Stimulated activated CD4-positive, alpha-beta T cell treated with anti-CD3 and anti-CD28 coated beads, Interleukin-2, amount 100 ng/mL, for 48 hours (primary cell): ENCODE results near the gene ZGLP1.

ENCODE experiments used
- DNase-seq, 2 donors: peaks; one replicate each; pipeline ENCODE4 v3.0.0-alpha.2; 2020

ZGLP1 gene

DNA sequence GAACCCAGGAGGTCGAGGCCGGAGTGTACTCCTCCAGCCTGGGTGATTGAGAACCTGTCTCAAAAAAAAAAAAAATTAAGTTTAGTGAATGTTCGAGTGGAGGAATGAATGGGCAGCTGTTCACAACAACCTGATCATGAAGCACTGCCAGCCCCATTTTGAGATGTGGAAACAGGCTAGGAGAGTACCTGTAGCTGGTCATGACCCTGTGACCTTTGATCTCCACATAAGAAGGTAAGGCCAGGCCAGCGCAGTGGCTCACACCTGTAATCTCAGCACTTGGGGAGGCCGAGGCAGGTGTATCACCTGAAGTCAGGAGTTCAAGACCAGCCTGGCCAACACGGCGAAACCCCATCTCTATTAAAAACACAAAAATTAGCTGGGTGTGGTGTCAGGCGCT is 16.1 kb upstream of the ZGLP1 start:
- no peak for DNase-seq

DNA sequence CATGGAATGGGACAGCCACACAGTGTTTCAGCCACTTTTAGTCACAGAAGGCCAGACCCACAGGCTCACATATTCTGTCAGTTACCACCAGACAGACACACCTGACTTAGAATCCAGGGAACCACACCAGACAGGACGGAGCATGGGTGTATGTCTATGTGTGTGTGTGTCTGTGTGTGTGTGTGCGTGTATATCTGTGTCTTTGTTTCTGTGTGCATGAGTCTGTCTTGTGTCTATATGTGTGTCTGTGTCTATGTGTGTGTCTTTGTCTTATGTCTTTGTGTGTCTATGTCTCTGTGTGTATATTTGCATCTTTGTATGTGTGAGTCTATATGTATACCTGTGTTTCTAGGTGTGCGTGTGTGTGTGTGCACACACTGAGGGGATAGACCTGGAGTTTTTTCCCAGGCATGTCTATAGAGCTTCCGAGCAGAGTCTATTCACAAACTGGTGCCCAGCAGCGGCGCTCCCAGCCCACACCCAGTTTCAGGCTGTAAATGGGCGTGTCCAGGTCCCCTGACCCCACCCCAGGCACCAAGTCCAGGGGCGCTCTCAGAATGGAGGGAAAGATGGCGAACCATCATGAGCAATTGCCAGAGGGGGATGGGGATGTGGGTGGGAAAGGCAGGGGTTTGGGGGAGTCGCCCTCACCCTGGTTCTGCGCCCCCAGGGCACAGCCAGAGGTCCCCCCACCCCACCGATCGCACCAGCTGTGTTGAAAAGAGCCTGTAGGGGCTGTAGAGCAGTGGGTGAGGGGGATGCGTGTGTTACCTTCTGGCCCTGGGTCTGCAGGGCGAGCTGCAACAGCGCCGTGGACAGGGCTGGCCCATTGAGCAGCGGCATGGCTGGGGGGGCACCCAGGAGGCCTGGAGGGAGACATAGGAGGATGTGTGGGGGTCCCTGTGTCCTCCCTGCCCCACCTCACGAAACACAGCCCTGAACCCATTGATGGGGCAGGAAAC is 12.5 kb upstream of the ZGLP1 start:
- DNase-seq, result no peak

DNA sequence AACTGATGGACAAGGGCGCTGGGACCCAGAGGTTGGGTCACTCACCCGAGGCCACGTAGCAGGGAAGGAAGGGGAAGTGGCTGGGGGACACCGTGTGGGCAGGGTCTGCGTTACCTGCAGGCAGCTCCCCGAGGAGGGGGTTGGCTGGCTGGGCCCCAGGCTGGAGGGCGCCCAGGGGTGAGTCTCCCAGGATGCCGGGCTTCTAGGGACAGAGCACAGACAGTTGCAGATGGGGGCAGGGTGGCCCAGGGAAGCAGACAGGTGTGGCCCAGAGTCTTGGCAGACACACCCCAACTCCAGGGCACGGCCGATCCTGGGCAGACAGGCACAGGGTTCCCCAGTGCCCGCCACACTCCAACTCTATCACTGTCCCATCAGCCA is 11.8 kb upstream of the ZGLP1 start:
- DNase-seq, result no peak

GRCh38 chr19:10320602-10321416 is 11.2 kb upstream of the ZGLP1 start:
- no peak for DNase-seq

DNA sequence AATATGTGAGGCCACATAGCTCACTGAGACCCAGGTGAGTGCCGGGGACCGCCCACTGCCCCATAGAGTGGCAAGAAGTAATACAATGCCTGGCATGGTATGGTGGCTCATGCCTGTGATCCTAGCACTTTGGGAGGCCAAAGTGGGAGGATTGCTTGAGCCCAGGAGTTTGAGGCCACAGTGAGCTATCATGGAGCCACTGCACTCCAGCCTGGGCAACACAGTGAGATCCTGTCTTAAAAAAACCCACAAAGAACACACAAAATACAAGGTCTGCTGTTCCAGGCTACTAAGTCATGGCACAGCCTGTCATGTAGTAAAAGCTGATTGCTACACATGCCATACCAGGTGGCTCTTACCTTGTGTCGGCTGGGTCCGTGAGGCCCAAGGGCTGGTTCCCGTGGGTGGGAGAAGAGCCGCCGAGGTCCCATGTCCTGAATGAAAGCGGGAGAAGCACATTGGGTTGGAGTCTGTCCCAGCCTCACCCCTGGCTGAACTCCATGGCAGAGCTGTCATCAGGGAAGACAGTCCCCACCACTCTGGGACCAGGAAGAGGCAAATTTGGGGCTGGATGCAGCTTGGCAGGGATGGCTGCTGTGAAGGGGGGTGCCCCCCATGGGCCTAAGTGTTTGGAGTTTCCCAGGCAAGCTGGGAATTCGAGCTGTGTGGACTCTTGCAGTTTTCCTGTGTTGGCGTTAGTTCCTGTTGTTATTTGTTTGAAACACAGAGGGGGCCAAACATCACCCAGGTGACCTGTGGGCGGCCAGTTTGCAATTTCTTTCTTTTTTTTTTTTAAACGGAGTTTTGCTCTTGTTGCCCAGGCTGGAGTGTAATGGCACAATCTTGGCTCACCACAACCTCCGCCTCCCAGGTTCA is 9.4 kb upstream of the ZGLP1 start:
- DNase-seq, result no peak

GRCh38 chr19:10317857-10318462 is 8.3 kb upstream of the ZGLP1 start:
- no peak for DNase-seq

DNA sequence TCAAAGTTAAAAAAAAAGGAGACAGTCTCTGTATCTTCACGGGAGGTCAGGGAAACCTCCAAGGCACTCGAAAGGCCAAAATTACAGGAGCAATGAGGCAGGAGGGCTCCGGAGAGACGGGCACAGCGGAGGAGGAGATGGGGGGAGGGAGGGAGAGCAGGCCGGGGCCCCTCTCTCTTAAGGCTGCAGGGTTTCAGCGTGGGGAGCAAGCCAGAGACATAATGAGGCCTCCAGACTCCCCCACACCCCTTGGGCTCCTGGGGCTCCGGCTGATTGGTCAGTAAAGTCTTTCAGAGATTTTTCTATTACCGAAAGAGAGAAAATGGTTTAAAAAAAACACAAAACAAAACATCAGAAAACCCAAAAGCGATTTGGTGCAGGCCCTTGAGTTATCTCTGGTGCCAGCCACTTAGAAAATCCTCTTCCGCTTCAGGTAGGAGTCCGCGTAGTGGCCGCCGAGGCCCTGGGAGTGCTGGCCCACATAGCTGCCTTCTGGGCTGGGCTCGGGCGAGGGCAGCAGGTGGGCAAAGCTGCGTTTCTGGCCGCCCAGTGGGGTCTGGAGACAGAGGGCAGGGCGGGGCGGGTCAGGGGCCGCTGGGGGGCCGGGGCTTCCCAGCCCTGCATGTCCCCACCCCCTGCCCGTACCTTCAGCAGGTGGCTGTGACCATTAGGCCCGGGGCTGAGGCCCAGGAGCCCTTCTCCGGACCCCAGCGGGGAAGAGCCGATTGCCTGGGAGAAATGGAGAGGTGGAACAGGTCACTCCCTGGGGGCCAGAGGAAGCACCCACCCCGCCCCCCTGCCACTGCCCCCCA is 7.6 kb upstream of the ZGLP1 start:
- no peak for DNase-seq

GRCh38 chr19:10316229-10317044 is 6.8 kb upstream of the ZGLP1 start:
- DNase-seq, result no peak

DNA sequence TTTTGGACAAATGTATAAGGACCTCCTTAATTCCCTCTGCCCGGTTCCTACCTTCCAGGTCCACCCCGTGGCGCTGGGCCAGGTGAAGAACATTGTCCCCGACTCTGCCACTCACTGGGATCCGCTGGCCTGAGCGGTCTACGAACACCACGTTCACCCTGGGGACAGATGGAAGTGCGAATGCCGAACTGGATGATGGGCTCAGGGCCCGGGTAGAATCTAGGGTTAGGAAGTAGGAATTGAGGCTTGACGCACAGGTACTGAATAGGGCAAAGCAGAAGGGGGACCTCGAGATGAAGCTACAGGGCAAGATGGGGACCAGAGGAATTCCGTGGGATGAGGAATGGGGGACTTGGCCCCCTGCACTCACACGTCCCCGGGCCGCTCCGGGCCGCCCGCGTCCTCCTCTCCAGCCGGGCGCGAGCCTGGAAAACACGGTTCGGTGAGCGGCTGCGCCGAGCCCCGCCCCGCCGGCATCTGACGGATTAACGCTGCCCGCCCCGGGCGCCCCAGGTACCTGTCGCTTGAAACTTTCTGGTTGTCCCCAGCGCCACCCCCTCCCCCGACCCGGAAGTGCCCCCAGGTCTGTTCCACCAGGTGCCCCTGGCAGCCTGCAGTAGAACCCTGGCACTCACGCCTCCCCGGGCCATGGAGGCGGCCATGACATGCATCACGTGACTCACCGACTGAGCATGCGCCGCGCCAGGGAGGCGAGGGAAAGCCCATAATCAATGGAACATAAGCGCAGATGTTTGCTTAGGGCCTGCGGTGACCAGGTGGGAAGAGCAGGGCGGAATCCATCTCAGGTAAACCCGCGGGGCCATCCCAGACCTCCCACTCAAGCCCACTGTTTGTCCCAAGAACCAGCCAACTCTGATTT is 6.0 kb upstream of the ZGLP1 start, which contains the start of gene FDX2:
TSS of gene FDX2 (minus strand) at position 681 of the 880 bp plus-strand sequence. CDS start at position 662, 19 bp downstream.
- peak; percentile 91 to 95 for DNase-seq

- DNase-seq, result no peak
Measured at GRCh38 chr19:10306327-10306726, 3.3 kb downstream of the ZGLP1 start.

GRCh38 chr19:10305139-10305806 is 4.3 kb downstream of the ZGLP1 start:
- DNase-seq, result no peak

DNA sequence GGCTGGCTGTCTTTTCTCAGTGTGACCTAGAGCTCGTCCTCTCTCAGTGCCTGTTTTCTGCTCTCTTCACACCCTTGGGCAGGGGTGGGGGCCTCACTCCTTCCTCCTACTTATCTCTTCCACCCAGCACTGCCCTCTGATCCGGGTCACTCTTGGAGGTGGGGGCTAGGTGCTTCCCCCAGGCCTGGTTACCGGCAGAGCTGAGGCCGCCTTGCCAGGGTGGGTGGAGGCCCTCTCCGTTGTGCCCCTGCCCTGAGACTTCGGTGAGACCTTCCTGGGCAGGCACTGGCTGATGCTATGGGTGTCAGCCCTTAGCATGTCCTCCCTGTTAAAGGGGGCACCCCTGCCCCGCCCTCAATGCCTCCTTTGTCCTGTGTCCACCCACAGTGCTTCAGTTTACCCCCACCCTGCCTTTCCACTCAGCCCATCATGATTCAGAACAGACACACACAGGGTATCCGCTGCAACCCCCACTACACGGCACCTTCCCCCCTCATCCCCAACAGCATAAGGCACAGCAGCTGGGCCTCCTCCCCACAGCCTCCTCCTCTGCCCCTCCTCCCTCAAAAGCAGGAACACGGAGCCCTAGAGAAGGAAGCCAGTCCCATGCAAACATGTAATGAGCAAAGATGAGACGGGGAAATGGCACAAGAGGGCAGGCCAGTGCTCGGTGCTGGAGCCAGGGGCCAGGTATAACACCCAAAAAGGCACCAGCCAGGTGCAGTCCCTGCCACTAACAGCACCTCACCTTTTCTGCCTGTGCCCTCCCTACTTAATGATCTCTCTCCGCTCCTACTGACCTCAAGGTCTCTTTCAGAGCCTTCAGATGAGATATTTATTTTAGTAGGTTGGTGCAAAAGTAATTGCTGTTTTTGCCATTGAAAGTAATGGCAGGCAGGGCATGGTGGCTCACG is 9.8 kb downstream of the ZGLP1 start:
- no peak for DNase-seq

DNA sequence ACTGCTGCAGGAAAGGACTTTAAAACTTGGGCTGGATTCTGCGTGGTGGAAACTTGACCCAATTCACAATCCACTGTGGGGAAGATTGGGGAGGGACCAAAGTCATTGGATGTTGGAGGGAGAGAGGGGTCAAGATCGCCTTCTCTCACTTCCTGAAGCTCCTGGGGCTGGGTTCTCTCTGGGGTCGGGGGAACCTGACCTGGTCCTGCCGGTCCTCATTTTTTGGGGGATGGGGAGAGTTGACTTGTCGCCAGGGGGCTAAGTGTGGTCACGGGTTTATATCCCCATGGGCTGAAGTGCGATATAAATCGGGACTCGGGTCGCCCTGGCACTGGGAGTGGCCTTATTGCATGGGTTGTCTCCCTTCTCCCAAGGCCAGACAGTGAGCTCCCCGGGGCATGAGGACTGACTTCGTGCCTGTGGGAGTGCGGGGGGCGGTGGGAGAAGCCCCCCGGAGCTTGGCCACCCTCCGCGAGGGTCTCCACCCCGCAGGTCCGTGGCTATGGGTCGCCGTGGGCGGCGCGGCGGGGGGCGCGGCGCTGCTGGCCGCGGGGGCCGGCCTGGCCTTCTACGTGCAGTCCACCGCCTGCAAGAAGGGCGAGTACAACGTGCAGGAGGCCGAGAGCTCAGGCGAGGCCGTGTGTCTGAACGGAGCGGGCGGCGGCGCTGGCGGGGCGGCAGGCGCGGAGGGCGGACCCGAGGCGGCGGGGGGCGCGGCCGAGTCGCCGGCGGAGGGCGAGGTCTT is 13.6 kb downstream of the ZGLP1 start:
- DNase-seq, result no peak

DNA sequence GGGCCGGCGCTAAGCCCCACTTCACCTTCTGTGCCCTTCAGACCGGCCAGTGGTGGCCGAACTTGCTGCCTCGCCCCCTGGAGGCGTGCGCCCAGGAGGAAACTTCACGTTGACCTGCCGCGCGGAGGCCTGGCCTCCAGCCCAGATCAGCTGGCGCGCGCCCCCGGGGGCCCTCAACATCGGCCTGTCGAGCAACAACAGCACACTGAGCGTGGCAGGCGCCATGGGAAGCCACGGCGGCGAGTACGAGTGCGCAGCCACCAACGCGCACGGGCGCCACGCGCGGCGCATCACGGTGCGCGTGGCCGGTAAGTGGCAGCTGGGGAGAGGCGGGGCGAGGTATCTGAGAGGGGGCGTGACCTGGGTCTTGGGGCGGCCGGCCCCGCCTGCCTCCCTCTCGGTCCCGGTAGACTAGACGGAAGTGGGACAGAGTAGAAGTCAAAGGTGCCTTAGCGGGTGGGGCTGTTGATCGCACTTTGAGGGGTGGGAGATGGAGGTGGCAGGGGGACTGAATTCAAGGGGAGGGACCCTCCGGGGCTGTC is 14.2 kb downstream of the ZGLP1 start:
- DNase-seq, result peak in 1 of 2 donors; percentile 35

GRCh38 chr19:10294368-10294697 is 15.3 kb downstream of the ZGLP1 start:
- no peak for DNase-seq

DNA sequence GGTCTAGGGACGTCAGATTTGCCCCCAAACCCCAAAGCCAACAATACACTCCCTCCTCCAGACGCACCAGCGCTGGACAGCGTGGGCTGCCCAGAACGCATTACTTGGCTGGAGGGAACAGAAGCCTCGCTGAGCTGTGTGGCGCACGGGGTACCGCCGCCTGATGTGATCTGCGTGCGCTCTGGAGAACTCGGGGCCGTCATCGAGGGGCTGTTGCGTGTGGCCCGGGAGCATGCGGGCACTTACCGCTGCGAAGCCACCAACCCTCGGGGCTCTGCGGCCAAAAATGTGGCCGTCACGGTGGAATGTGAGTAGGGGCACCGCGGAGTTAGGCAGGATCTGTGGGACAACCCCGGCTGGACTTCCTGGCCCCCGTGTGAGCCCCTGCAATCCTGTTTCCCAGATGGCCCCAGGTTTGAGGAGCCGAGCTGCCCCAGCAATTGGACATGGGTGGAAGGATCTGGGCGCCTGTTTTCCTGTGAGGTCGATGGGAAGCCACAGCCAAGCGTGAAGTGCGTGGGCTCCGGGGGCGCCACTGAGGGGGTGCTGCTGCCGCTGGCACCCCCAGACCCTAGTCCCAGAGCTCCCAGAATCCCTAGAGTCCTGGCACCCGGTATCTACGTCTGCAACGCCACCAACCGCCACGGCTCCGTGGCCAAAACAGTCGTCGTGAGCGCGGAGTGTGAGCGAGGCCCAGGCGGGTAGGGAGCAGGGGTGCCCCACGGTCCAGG is 15.8 kb downstream of the ZGLP1 start:
- no peak for DNase-seq
